Endothelial cell of umbilical vein (primary cell): Measurements from ENCODE around the gene UNKL. TPM values are rescaled to one million over a fixed set of nuclear protein-coding genes. Genes with fewer than 3 reads are reported as not detected.

ENCODE experiments used
- BruUV-seq: library from RNA; stranded (reverse); fragments of 400-500 nt; replicated peaks from 2 replicates; lab custom pipeline; 2021; lab: Mats Ljungman, UMichigan
- CTCF ChIA-PET: fragments of 300-600, 350-600 bp; sonication (Branson Sonifier 250); formaldehyde crosslinking; loops from one replicate; lab custom pipeline; 2021; ENCODE audit warnings: antibody characterized with exemption, inconsistent platforms; lab: Charles Lee
- POLR2A ChIA-PET: fragments of 300-600, 350-600 bp; sonication (Branson Sonifier 250); formaldehyde crosslinking; loops from one replicate; lab custom pipeline; 2021; ENCODE audit warnings: antibody characterized with exemption, inconsistent platforms; lab: Charles Lee
- DNase-seq: peaks from one replicate; pipeline ENCODE4 v3.0.0-alpha.2; 2011; ENCODE audit warnings: low read depth, low spot score
- FAIRE-seq: peaks from 2 replicates; lab custom pipeline; 2011; peaks lifted over from hg19 to GRCh38; lab: Jason Lieb, UNC
- H2AFZ ChIP-seq: 2 replicates; pipeline ENCODE4 v1.6.0; 2012; ENCODE audit warnings: low read depth, low read length, control low read depth, inconsistent platforms
- H3K27ac ChIP-seq: 2 replicates; pipeline ENCODE4 v1.5.1; 2011; ENCODE audit warnings: low read depth, mild to moderate bottlenecking, control low read depth, low read length, moderate library complexity; ENCODE audit not compliant: insufficient read depth
- H3K27me3 ChIP-seq, 2 experiments: 2 replicates each; pipeline versions ENCODE4 v1.6.0 to v1.6.1; 2011; ENCODE audit warnings: low read length in 2 of 2, mixed read lengths in 1 of 2; ENCODE audit not compliant: control insufficient read depth in 2 of 2, insufficient read depth in 2 of 2
- H3K36me3 ChIP-seq, 2 experiments: 2 replicates in 1 of 2; 3 replicates in 1 of 2; pipeline ENCODE4 v1.5.1; 2011; ENCODE audit warnings: low read length in 2 of 2, mild to moderate bottlenecking in 1 of 2, moderate library complexity in 1 of 2; ENCODE audit not compliant: control insufficient read depth in 2 of 2, insufficient read depth in 2 of 2; ENCODE audit errors: extremely low read depth in 1 of 2
- H3K4me1 ChIP-seq: 3 replicates; pipeline ENCODE4 v1.5.1; 2011; ENCODE audit warnings: mild to moderate bottlenecking, low read length; ENCODE audit not compliant: control insufficient read depth, insufficient read depth; ENCODE audit errors: extremely low read depth
- H3K4me2 ChIP-seq: 2 replicates; pipeline ENCODE4 v1.6.1; 2011; ENCODE audit warnings: low read length, control low read depth, mixed read lengths; ENCODE audit not compliant: insufficient read depth
- H3K4me3 ChIP-seq, 3 experiments: fragments of 200-600 bp in 1 of 3; sonication (generic), shearing (Covaris generic) in 1 of 3; replicated peaks in 1 of 3; 2 replicates each; pipeline ENCODE4 v1.5.1; 2011 to 2016; ENCODE audit warnings: control low read depth in 3 of 3, low read length in 3 of 3, mild to moderate bottlenecking in 2 of 3, inconsistent platforms in 1 of 3, low read depth in 1 of 3, moderate library complexity in 1 of 3; ENCODE audit not compliant: insufficient read depth in 1 of 3
- H3K79me2 ChIP-seq: 2 replicates; pipeline ENCODE4 v1.6.0; 2012; ENCODE audit warnings: low read length, inconsistent platforms; ENCODE audit not compliant: control insufficient read depth, insufficient read depth
- H3K9ac ChIP-seq: replicated peaks from 2 replicates; pipeline ENCODE3; 2011; ENCODE audit warnings: low read length, control low read depth; ENCODE audit not compliant: insufficient read depth; ENCODE audit errors: extremely low read depth
- H3K9me1 ChIP-seq: replicated peaks from 3 replicates; pipeline ENCODE4 v1.6.0; 2011; ENCODE audit warnings: mild to moderate bottlenecking, low read length; ENCODE audit not compliant: control insufficient read depth, insufficient read depth; ENCODE audit errors: extremely low read depth
- H3K9me3 ChIP-seq: replicated peaks from 2 replicates; pipeline ENCODE4 v1.5.1; 2012; ENCODE audit warnings: low read length, inconsistent platforms; ENCODE audit not compliant: control insufficient read depth, insufficient read depth
- H4K20me1 ChIP-seq: replicated peaks from 2 replicates; pipeline ENCODE3; 2011; ENCODE audit warnings: mild to moderate bottlenecking, low read length; ENCODE audit not compliant: control insufficient read depth, insufficient read depth; ENCODE audit errors: extremely low read depth
- CTCF ChIP-seq, 2 donors: IDR thresholded peaks; 1 replicate in 1 of 2; 2 replicates in 1 of 2; pipeline ENCODE4 v1.5.1; 2011; ENCODE audit warnings: low read length in 2 of 2, mild to moderate bottlenecking in 2 of 2, moderate library complexity in 2 of 2, control low read depth in 1 of 2, inconsistent platforms in 1 of 2, low read depth in 1 of 2; ENCODE audit not compliant: insufficient read depth in 1 of 2; ENCODE audit errors: extremely low read depth in 1 of 2
- EZH2 ChIP-seq: IDR thresholded peaks from 2 replicates; pipeline ENCODE4 v1.6.1; 2012; ENCODE audit warnings: borderline replicate concordance, low read depth, mild to moderate bottlenecking, moderate library complexity, low read length, inconsistent platforms; ENCODE audit not compliant: severe bottlenecking
- FOS ChIP-seq: IDR thresholded peaks from 2 replicates; pipeline ENCODE4 v1.6.1; 2011; ENCODE audit warnings: mild to moderate bottlenecking, low read length, moderate library complexity, borderline replicate concordance; ENCODE audit not compliant: insufficient read depth
- GATA2 ChIP-seq: IDR thresholded peaks from 2 replicates; pipeline ENCODE4 v1.7.0; 2011; ENCODE audit warnings: low read depth, mild to moderate bottlenecking, moderate library complexity, mixed read lengths, low read length; ENCODE audit not compliant: insufficient read length, insufficient read depth
- JUN ChIP-seq: IDR thresholded peaks from 2 replicates; pipeline ENCODE4 v1.6.1; 2011; ENCODE audit warnings: borderline replicate concordance, low read depth; ENCODE audit not compliant: insufficient read length, insufficient read depth
- MAX ChIP-seq: IDR thresholded peaks from 2 replicates; pipeline ENCODE4 v1.6.1; 2011; ENCODE audit not compliant: insufficient read depth, insufficient read length
- MYC ChIP-seq: IDR thresholded peaks from one replicate; pipeline ENCODE4 v1.6.1; 2011; ENCODE audit warnings: mild to moderate bottlenecking, low read depth, low read length
- POLR2A ChIP-seq: IDR thresholded peaks from 2 replicates; pipeline ENCODE4 v1.6.1; 2012; ENCODE audit warnings: low read depth, mild to moderate bottlenecking, control low read depth, low read length
- POLR2AphosphoS5 ChIP-seq: IDR thresholded peaks from 2 replicates; pipeline ENCODE4 v1.6.1; 2012; ENCODE audit warnings: low read depth, mild to moderate bottlenecking, control low read depth, low read length, moderate library complexity; ENCODE audit not compliant: insufficient read depth
- dilution Hi-C: fragments of 300-500 bp; cut with MboI; formaldehyde crosslinking; loops from one replicate; pipeline ENCODE4 v1.15.0; 2019; ENCODE audit warnings: low sequenced_read_pairs; ENCODE audit not compliant: extremely low pct_ligation_motif_present
- intact Hi-C: fragments of 100-400 bp; cut with micrococcal nuclease; formaldehyde crosslinking; loops from one replicate; pipeline ENCODE4 v1.10.0; 2022
- polyA plus RNA-seq, 4 experiments: library from polyadenylated mRNA; depleted of rRNA in 3 of 4; stranded (reverse) in 3 of 4; unstranded in 1 of 4; fragments of >200 nt; gene quantifications; 2 replicates each; pipeline versions ENCODE4 v1.2.1 to v1.2.3, GENCODE V29; 2011 to 2012; ENCODE audit warnings: missing spikeins in 1 of 4
- total RNA-seq: library from RNA; stranded (reverse); gene quantifications from 2 replicates; pipeline ENCODE4 v1.2.3, GENCODE V29; 2021

UNKL gene
- total and polyA plus RNA-seq, 2 donors (not counting 3 experiments of a cell fraction or from before 2014, with no cell fraction given): 17.1 to 32.8 TPM

DNA sequence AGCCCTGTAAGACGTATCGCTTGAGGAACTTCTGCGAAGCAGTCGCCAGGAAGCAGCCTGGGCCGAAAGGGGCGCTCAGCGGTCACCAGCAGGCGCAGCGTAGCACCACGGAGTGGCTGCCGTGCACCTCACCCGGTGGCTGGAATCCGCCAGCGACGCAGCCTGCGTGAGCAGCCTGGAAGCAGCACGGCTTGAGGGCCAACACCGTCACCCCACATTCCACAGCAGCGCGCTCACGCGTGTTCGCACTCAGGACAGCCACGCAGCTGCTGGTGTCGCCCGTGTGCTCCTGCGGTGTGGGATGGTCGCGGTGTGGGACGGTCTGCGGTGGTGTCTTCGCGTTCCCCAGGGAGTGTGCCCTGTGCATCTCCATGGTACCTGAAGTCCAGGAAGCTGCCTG lies 95.5 kb downstream of the UNKL start:
- H3K4me3 ChIP-seq: no peak overlapping the region
- H4K20me1 ChIP-seq: no peaks in the 10 kb centered on the region
- H3K4me2 ChIP-seq: no peak overlapping the region
- ChIA-PET CTCF (no interaction called here), POLR2A (no interaction called here)
- intact Hi-C loops (no loop called here), dilution Hi-C loops (no loop called here)
- BruUV-seq: no TSS peak
- H3K27me3 ChIP-seq: no peaks in the 10 kb centered on the region
- no peak for DNase-seq
- H3K9me1 ChIP-seq: no peaks in the 10 kb centered on the region
- no peak overlapping the region for H2AFZ ChIP-seq
- no peak for FAIRE-seq
- H3K9me3 ChIP-seq: no peaks in the 10 kb centered on the region
- H3K36me3 ChIP-seq: peaks cover 19 to 76% of the 10 kb centered on the region in 2 experiments
- H3K27ac ChIP-seq: no peak overlapping the region
- TF ChIP-seq MAX: no peak
- no peak for TF ChIP-seq EZH2
- no peak for TF ChIP-seq FOS
- no peak for TF ChIP-seq POLR2AphosphoS5
- TF ChIP-seq CTCF (IDR thresholded peaks at IDR 0.05; ENCODE audit: extremely low read depth in 1 of 2, insufficient read depth in 1 of 2, low read depth in 1 of 2, low read length in 2 of 2): no peak
- no peak for TF ChIP-seq JUN
- TF ChIP-seq MYC: no peak
- no peak for TF ChIP-seq POLR2A
- TF ChIP-seq GATA2: no peak
- H3K4me1 ChIP-seq: no peaks in the 10 kb centered on the region
- peaks cover 39% of the 10 kb centered on the region for H3K79me2 ChIP-seq
- H3K9ac ChIP-seq: no peak overlapping the region
